ENCODE measurements around the gene IL1RAPL2. TPM values are rescaled to one million over a fixed set of nuclear protein-coding genes. Genes with fewer than 3 reads are reported as not detected.

IL1RAPL2 gene
- total RNA-seq, 1 experiment from 2014 or later = not detected

GRCh38 chrX:104961926-104962325, 395.9 kb downstream of the IL1RAPL2 start:
- no TSS peak for BruUV-seq (replicated peaks)
- no peak overlapping the region for H3K27ac ChIP-seq (ENCODE audit: low read length)
- no peaks in the 10 kb centered on the region for H3K9me3 ChIP-seq (ENCODE audit: control insufficient read depth, insufficient read depth, low read depth, low read length)
- H3K4me3 ChIP-seq (ENCODE audit: low read depth in 2 of 2, low read length in 2 of 2) = no peak overlapping the region
- POLR2A ChIA-PET = no interaction called here
- H3K4me1 ChIP-seq (ENCODE audit: control insufficient read depth, insufficient read depth, low read length) = no peaks in the 10 kb centered on the region
- H3K27me3 ChIP-seq (ENCODE audit: control insufficient read depth, insufficient read depth, low read length) = no peaks in the 10 kb centered on the region
- no peaks in the 10 kb centered on the region for H3K36me3 ChIP-seq (ENCODE audit: control insufficient read depth, insufficient read depth, low read length)
- TF ChIP-seq SIN3A (IDR thresholded peaks at IDR 0.05; ENCODE audit: borderline replicate concordance, insufficient read depth, low read depth, low read length) (no peak), CTCF (IDR thresholded peaks at IDR 0.05) (no peak), TCF7L2 (IDR thresholded peaks at IDR 0.05; ENCODE audit: low read depth, low read length) (no peak)
- intact Hi-C loops (cut with micrococcal nuclease; ENCODE audit: unreplicated experiment) = no loop called here
- DNase-seq (ENCODE audit: low read depth, low spot score) (no peak), ATAC-seq (no peak)
- in situ Hi-C loops (cut with HindIII; ENCODE audit: low pct_unique_long_range_greater_than_20kb, low sequenced_read_pairs) = no loop called here
- CTCF ChIA-PET = no interaction called here

GRCh38 chrX:104968241-104968640, 402.2 kb downstream of the IL1RAPL2 start:
- ChIA-PET POLR2A (no interaction called here), CTCF (no interaction called here)
- H3K27me3 ChIP-seq (ENCODE audit: control insufficient read depth, insufficient read depth, low read length) = no peaks in the 10 kb centered on the region
- no peaks in the 10 kb centered on the region for H3K36me3 ChIP-seq (ENCODE audit: control insufficient read depth, insufficient read depth, low read length)
- in situ Hi-C loops (cut with HindIII; ENCODE audit: low pct_unique_long_range_greater_than_20kb, low sequenced_read_pairs) (no loop called here), intact Hi-C loops (cut with micrococcal nuclease; ENCODE audit: unreplicated experiment) (no loop called here)
- no peak for ATAC-seq
- no peak overlapping the region for H3K4me3 ChIP-seq (ENCODE audit: low read depth in 2 of 2, low read length in 2 of 2)
- H3K9me3 ChIP-seq (ENCODE audit: control insufficient read depth, insufficient read depth, low read depth, low read length) = no peaks in the 10 kb centered on the region
- DNase-seq (ENCODE audit: low read depth, low spot score) = no peak
- no peak overlapping the region for H3K27ac ChIP-seq (ENCODE audit: low read length)
- no peaks in the 10 kb centered on the region for H3K4me1 ChIP-seq (ENCODE audit: control insufficient read depth, insufficient read depth, low read length)
- TF ChIP-seq SIN3A (IDR thresholded peaks at IDR 0.05; ENCODE audit: borderline replicate concordance, insufficient read depth, low read depth, low read length) = no peak
- TF ChIP-seq, protein P1, sequence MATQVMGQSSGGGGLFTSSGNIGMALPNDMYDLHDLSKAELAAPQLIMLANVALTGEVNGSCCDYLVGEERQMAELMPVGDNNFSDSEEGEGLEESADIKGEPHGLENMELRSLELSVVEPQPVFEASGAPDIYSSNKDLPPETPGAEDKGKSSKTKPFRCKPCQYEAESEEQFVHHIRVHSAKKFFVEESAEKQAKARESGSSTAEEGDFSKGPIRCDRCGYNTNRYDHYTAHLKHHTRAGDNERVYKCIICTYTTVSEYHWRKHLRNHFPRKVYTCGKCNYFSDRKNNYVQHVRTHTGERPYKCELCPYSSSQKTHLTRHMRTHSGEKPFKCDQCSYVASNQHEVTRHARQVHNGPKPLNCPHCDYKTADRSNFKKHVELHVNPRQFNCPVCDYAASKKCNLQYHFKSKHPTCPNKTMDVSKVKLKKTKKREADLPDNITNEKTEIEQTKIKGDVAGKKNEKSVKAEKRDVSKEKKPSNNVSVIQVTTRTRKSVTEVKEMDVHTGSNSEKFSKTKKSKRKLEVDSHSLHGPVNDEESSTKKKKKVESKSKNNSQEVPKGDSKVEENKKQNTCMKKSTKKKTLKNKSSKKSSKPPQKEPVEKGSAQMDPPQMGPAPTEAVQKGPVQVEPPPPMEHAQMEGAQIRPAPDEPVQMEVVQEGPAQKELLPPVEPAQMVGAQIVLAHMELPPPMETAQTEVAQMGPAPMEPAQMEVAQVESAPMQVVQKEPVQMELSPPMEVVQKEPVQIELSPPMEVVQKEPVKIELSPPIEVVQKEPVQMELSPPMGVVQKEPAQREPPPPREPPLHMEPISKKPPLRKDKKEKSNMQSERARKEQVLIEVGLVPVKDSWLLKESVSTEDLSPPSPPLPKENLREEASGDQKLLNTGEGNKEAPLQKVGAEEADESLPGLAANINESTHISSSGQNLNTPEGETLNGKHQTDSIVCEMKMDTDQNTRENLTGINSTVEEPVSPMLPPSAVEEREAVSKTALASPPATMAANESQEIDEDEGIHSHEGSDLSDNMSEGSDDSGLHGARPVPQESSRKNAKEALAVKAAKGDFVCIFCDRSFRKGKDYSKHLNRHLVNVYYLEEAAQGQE (IDR thresholded peaks at IDR 0.05; ENCODE audit: insufficient read depth in 1 of 2, low read depth in 2 of 2, low read length in 1 of 2) = no peak
- TF ChIP-seq POLR2AphosphoS5 (IDR thresholded peaks at IDR 0.05; ENCODE audit: low read depth, low read length) = no peak
- TF ChIP-seq CTCF (IDR thresholded peaks at IDR 0.05) = no peak
- BruUV-seq (replicated peaks) = no TSS peak

DNA sequence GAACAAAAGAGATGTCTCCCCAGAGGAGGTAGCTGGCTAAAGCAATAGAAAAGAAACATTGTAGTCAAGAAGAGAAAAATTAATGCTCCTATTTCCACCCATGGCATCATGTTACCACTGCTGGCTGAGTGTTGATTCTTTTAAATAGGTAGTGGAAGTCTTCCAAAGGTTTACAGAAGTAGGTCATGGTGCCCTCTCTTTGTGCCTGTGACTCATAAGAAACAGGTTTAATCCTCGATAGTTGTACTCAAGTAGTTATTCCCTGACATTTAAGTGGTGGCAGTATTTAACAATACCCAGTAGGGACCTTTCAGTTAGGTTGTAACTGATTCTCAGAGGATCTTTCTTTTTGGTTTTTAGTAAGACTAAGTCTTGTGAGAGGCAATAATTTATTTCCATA, 406.7 kb downstream of the IL1RAPL2 start:
- Histone ChIP-seq H3K27ac (ENCODE audit: low read length) (no peak overlapping the region), H3K9me3 (ENCODE audit: control insufficient read depth, insufficient read depth, low read depth, low read length) (no peaks in the 10 kb centered on the region), H3K36me3 (ENCODE audit: control insufficient read depth, insufficient read depth, low read length) (no peaks in the 10 kb centered on the region), H3K27me3 (ENCODE audit: control insufficient read depth, insufficient read depth, low read length) (no peaks in the 10 kb centered on the region), H3K4me3 (ENCODE audit: low read depth in 2 of 2, low read length in 2 of 2) (no peak overlapping the region), H3K4me1 (ENCODE audit: control insufficient read depth, insufficient read depth, low read length) (no peaks in the 10 kb centered on the region)
- POLR2A ChIA-PET = no interaction called here
- DNase-seq (ENCODE audit: low read depth, low spot score) = no peak
- ATAC-seq = no peak
- CTCF ChIA-PET = no interaction called here
- in situ Hi-C loops (cut with HindIII; ENCODE audit: low pct_unique_long_range_greater_than_20kb, low sequenced_read_pairs) (no loop called here), intact Hi-C loops (cut with micrococcal nuclease; ENCODE audit: unreplicated experiment) (no loop called here)
- no TSS peak for BruUV-seq (replicated peaks)
- TF ChIP-seq POLR2AphosphoS5 (IDR thresholded peaks at IDR 0.05; ENCODE audit: low read depth, low read length) (no peak), TCF7L2 (IDR thresholded peaks at IDR 0.05; ENCODE audit: low read depth, low read length) (no peak), SIN3A (IDR thresholded peaks at IDR 0.05; ENCODE audit: borderline replicate concordance, insufficient read depth, low read depth, low read length) (no peak), CTCF (IDR thresholded peaks at IDR 0.05) (no peak)
- TF ChIP-seq, protein P1 (IDR thresholded peaks at IDR 0.05; ENCODE audit: insufficient read depth in 1 of 2, low read depth in 2 of 2, low read length in 1 of 2) = no peak
